Measurements from ENCODE around the gene SLC46A1.
"Not testable (repeated sequence)": the region's sequence is repeated elsewhere in the genome, so short reads cannot be mapped to it uniquely, and the experiment has no call there.

SLC46A1 gene

GRCh38 chr17:28405632-28406472 is at the start of gene SLC46A1:
TSS of gene SLC46A1 (minus strand) at chr17:28406212. CDS start at chr17:28406114, 98 bp downstream.
- H3K27ac Mint-ChIP-seq: peak within 1 kb of the TSS; percentile 62
- peaks cover 5% of the 10 kb centered on the region for H3K4me1 Mint-ChIP-seq
- no peaks in the 10 kb centered on the region for H3K36me3 Mint-ChIP-seq

GRCh38 chr17:28449859-28450258 is 43.8 kb upstream of the SLC46A1 start:
- Mint-ChIP-seq H3K27ac (no peak overlapping the region), H3K36me3 (no peaks in the 10 kb centered on the region), H3K4me1 (no peaks in the 10 kb centered on the region), H3K4me3 (no peak overlapping the region), H3K9me3 (no peaks in the 10 kb centered on the region), H3K27me3 (peaks cover 1% of the 10 kb centered on the region)

More at GRCh38 chr17:28405632-28406472, at the start of gene SLC46A1:
- no peaks in the 10 kb centered on the region for H3K9me3 Mint-ChIP-seq
- H3K4me3 Mint-ChIP-seq: peak within 1 kb of the TSS; percentile 82
- H3K27me3 Mint-ChIP-seq: no peaks in the 10 kb centered on the region

- H3K4me1 Mint-ChIP-seq: no peaks in the 10 kb centered on the region
- no peak overlapping the region for H3K4me3 Mint-ChIP-seq
- no peaks in the 10 kb centered on the region for H3K27me3 Mint-ChIP-seq
- H3K9me3 Mint-ChIP-seq: no peaks in the 10 kb centered on the region
- no peaks in the 10 kb centered on the region for H3K36me3 Mint-ChIP-seq
- no peak overlapping the region for H3K27ac Mint-ChIP-seq
Observed at GRCh38 chr17:28447396-28447760, 41.4 kb upstream of the SLC46A1 start.

GRCh38 chr17:28446716-28447395 is 40.8 kb upstream of the SLC46A1 start:
- Mint-ChIP-seq H3K4me3 (no peak overlapping the region), H3K27me3 (no peaks in the 10 kb centered on the region), H3K36me3 (no peaks in the 10 kb centered on the region), H3K9me3 (no peaks in the 10 kb centered on the region), H3K27ac (no peak overlapping the region), H3K4me1 (no peaks in the 10 kb centered on the region)

GRCh38 chr17:28443901-28444638 is 38.1 kb upstream of the SLC46A1 start:
- Mint-ChIP-seq H3K4me3 (no peak overlapping the region), H3K9me3 (no peaks in the 10 kb centered on the region), H3K27ac (no peak overlapping the region), H3K4me1 (no peaks in the 10 kb centered on the region), H3K27me3 (no peaks in the 10 kb centered on the region), H3K36me3 (no peaks in the 10 kb centered on the region)

GRCh38 chr17:28434326-28434725 is 28.3 kb upstream of the SLC46A1 start:
- H3K9me3 Mint-ChIP-seq, H3K36me3 Mint-ChIP-seq, H3K27ac Mint-ChIP-seq, H3K27me3 Mint-ChIP-seq, H3K4me1 Mint-ChIP-seq, H3K4me3 Mint-ChIP-seq: not testable (repeated sequence)

GRCh38 chr17:28433721-28434120 is 27.7 kb upstream of the SLC46A1 start:
- no peaks in the 10 kb centered on the region for H3K4me1 Mint-ChIP-seq
- no peaks in the 10 kb centered on the region for H3K9me3 Mint-ChIP-seq
- peaks cover 4% of the 10 kb centered on the region for H3K27me3 Mint-ChIP-seq
- H3K4me3 Mint-ChIP-seq: no peak overlapping the region
- H3K27ac Mint-ChIP-seq: no peak overlapping the region
- no peaks in the 10 kb centered on the region for H3K36me3 Mint-ChIP-seq

GRCh38 chr17:28427982-28428381 is 22.0 kb upstream of the SLC46A1 start:
- H3K27me3 Mint-ChIP-seq, H3K9me3 Mint-ChIP-seq, H3K4me1 Mint-ChIP-seq, H3K4me3 Mint-ChIP-seq, H3K36me3 Mint-ChIP-seq, H3K27ac Mint-ChIP-seq: not testable (repeated sequence)

- H3K4me1 Mint-ChIP-seq: no peaks in the 10 kb centered on the region
- no peaks in the 10 kb centered on the region for H3K36me3 Mint-ChIP-seq
- no peaks in the 10 kb centered on the region for H3K9me3 Mint-ChIP-seq
- H3K4me3 Mint-ChIP-seq: no peak overlapping the region
- no peak overlapping the region for H3K27ac Mint-ChIP-seq
- H3K27me3 Mint-ChIP-seq: peaks cover 3% of the 10 kb centered on the region
Observed at GRCh38 chr17:28427371-28427770, 21.4 kb upstream of the SLC46A1 start.

- no peaks in the 10 kb centered on the region for H3K36me3 Mint-ChIP-seq
- H3K9me3 Mint-ChIP-seq: no peaks in the 10 kb centered on the region
- peaks cover 3% of the 10 kb centered on the region for H3K27me3 Mint-ChIP-seq
- H3K27ac Mint-ChIP-seq: no peak overlapping the region
- H3K4me3 Mint-ChIP-seq: no peak overlapping the region
- H3K4me1 Mint-ChIP-seq: no peaks in the 10 kb centered on the region
Observed at GRCh38 chr17:28426081-28426519, 20.1 kb upstream of the SLC46A1 start.

- Mint-ChIP-seq H3K27me3 (peaks cover 3% of the 10 kb centered on the region), H3K36me3 (no peaks in the 10 kb centered on the region), H3K4me1 (no peaks in the 10 kb centered on the region), H3K9me3 (no peaks in the 10 kb centered on the region), H3K27ac (no peak overlapping the region), H3K4me3 (no peak overlapping the region)
Observed at GRCh38 chr17:28425206-28425605, 19.2 kb upstream of the SLC46A1 start.

GRCh38 chr17:28421787-28422305 is 15.8 kb upstream of the SLC46A1 start:
- Mint-ChIP-seq H3K4me3 (no peak overlapping the region), H3K4me1 (peaks cover 6% of the 10 kb centered on the region), H3K27ac (no peak overlapping the region), H3K9me3 (no peaks in the 10 kb centered on the region), H3K27me3 (peaks cover 4% of the 10 kb centered on the region), H3K36me3 (no peaks in the 10 kb centered on the region)

- Mint-ChIP-seq H3K9me3 (no peaks in the 10 kb centered on the region), H3K4me3 (no peak overlapping the region), H3K4me1 (peaks cover 9% of the 10 kb centered on the region), H3K27ac (no peak overlapping the region), H3K36me3 (no peaks in the 10 kb centered on the region), H3K27me3 (peaks cover 6% of the 10 kb centered on the region)
Observed at GRCh38 chr17:28416703-28417311, 10.8 kb upstream of the SLC46A1 start.

- H3K4me1 Mint-ChIP-seq: peaks cover 9% of the 10 kb centered on the region
- H3K36me3 Mint-ChIP-seq: no peaks in the 10 kb centered on the region
- no peak overlapping the region for H3K27ac Mint-ChIP-seq
- no peaks in the 10 kb centered on the region for H3K9me3 Mint-ChIP-seq
- no peak overlapping the region for H3K4me3 Mint-ChIP-seq
- H3K27me3 Mint-ChIP-seq: peaks cover 6% of the 10 kb centered on the region
Observed at GRCh38 chr17:28415886-28416285, 9.9 kb upstream of the SLC46A1 start.

GRCh38 chr17:28413804-28414203 is 7.8 kb upstream of the SLC46A1 start:
- no peak overlapping the region for H3K4me3 Mint-ChIP-seq
- H3K27ac Mint-ChIP-seq: no peak overlapping the region
- H3K27me3 Mint-ChIP-seq: peaks cover 3% of the 10 kb centered on the region
- no peaks in the 10 kb centered on the region for H3K9me3 Mint-ChIP-seq
- H3K4me1 Mint-ChIP-seq: peaks cover 9% of the 10 kb centered on the region
- no peaks in the 10 kb centered on the region for H3K36me3 Mint-ChIP-seq
